Effector CD8-positive, alpha-beta T cell (primary cell): ENCODE results near the gene TMEM151A.
"Not testable (repeated sequence)": the region's sequence is repeated elsewhere in the genome, so short reads cannot be mapped to it uniquely, and the experiment has no call there.

Experiments used
- DNase-seq: peaks from one replicate; lab custom pipeline; 2025; lab: John Stamatoyannopoulos, UW
- total RNA-seq, 4 experiments: gene quantifications; one replicate each; lab custom pipeline; 2026; lab: John Stamatoyannopoulos, UW

TMEM151A gene
- 0.18 to 0.49 (median 0.46) reads per million in 4 experiments for total RNA-seq

DNA sequence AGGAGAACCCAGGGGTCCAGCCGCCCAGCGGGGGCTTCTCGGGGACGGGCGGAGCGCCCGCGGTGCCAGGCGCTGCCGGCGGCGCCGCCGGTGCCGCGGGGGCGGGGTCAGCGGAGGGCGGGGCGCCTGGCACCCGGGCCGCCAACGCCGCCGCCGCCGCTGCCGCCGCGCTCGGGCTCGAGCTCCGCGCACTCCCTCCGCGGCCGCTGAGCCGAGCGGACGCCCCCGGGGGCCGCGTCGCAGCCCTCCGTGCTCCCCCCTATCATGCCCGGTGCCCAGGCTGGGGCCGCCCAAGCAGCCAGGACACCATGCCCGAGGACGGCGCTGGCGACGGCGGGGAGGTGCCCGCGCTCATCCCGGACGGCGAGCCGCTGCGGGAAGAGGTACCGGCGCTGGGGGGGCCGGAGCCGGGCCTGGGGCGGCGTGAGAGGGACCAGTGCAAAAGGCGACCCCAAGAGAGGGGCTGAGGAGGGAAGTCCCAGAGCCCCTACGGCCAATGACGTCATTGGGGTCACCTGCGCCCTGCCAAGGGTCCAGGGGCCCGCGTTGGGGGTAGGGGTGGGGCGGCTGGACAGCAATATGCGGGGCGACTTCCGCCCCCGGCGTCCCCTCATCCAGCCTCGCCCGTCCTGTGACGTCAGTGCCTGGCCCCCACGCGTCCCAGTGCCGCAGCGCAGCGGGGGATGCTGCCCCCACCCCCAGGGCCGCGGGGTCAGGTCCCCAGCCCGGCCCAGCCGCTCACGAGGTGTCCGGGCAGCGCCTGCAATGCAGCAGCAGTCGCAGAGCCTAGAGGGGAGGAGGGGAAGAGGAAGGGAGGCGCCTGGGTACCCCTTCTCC, at the start of gene TMEM151A:
TSS of gene TMEM151A (plus strand) at position 189 of the 837 bp plus-strand sequence. CDS start at position 309, 120 bp downstream.
- DNase-seq = no peak

DNA sequence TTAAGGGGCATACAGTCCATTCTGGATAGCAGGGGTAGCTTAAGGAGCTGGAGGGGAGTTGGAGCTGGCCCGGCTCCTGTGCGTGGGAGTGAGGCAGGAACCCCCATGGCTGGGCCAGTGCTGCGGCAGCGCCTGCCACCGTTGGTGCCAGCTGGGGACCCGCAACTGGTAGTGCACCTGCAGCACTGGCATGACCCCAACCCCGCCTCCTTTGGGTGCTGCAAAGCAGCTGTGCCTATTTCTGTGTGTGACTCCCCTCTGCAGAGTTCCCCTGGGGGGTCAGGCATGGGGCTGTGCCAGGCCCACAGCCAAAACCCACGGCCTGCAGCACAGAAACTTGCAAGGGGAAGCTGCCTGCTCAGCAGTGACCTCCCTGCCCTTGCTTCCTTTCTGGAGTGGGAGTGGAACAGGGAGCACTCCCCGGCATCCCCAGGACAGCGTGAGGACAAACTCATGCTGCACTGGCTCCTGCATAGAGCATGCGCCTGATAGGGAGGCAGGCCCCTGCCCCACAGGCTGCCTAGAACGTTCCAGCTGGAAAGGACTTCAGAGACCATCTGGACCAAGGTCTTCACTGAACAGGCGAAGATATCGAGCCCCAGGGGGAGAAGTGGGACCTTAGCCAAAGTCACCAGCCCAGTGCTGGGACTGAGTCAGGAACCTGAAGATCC, 49.5 kb upstream of the TMEM151A start:
- no peak for DNase-seq

DNA sequence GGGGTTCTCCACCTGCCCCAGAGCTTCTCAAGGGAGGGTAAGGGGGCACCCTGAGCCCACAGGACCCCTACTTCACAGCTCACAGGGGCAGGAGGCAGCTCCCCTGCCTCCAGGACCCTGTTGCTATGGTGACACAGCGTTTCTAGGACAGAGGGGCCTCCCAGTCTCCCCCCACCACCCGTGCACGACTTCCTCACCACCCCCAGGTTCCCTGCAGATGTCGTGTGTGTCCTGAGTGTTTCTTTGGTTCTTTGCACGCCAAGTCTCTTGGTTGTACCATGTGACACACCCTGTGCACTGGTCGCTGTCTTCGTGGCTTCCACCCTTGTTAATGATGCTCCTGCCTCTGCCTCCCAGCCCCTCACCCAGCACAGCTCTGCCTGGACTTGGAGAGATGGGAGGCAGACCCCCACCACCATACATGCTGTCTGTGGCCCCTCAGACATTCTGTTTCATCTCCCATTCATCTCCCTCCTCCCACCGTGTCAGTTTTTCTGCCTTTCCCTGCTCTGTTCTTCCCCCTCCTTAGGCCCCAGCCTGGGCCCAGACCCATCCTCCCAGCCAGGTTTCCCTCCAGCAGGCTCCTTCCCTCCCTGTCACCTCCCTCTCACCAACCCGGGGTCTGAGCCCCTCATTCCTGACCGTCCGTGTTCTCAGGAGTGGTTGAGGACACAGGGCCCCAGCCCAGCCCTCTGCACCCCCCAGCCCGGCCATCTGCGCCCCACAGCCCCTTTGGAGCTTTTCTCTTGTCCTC, 47.7 kb upstream of the TMEM151A start:
- DNase-seq = no peak

DNA sequence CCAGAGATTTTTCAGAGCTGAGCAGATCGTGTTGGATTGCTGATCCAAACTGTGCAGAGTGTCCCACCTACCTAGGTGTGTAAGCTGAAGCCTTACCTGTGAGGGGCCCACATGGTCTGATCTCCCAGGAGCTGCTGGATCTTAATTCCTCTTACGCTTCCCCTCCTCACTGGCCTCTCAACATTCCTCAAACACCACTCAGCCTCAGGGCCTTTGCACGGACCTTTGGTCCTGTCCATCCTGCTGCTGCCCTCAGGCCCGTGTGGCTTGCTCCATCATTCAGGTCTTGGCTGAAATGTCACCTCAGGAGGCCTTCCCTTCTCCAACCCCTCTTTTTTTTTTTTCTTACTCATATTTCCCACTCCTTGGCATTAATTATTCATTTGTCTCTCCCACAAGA, 44.4 kb upstream of the TMEM151A start:
- DNase-seq = no peak

DNA sequence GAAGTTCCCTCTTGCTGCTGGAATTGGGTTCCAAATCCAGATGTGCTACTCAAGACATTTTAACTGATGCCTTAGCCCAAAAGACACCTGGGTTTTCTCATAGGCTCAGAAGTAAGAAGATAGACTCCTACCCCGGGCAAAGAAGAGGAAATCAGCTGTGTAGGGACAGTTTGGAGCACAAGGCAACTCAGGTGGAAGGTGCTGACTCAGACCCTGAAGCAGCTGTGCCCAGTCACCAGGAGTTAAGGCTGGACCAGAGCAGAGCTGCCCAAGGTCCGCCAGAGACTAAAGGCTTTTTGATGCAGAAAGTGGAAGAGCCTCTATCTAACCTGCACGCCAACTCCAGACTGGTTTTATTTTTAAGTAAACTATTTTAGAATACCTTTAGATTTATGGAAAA, 43.9 kb upstream of the TMEM151A start:
- DNase-seq = no peak

DNA sequence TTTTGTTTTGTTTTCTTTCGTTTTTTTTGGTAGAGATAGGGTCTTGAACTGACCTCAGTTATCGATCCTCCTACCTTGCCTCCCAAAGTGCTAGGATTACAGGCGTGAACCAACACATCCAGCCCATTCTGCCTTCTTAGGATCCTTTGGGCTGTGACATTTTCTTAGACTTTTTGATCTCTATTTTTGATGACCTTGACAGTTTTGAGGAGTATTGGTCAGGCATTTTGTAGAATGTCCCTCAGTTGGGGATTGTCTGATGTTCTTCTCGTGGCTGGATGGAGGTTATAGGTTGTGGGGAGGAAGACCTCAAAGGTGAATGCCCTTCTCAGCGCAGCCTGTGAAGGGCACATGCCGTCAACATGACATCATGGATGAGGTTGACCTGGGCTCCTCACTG, 42.8 kb upstream of the TMEM151A start:
- DNase-seq = no peak

DNA sequence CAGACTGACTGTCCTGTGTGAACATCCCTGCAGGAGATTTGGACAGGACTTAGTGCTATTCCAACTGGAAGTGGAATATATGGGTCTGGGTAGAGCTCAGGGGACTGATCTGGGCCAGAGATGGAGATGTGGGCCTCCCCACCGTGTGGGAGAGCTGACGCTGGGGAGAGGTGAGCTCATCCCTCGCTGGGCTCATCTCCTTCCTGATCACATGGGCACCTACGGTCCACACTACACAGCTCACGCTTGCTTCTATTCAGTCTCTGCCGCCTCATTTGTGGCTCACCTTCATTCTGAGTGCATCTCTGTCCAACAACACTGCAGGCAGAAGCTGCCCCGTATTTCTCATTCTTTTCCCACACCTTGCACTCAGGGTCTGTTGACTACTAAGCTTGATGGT, 39.9 kb upstream of the TMEM151A start:
- no peak for DNase-seq

DNA sequence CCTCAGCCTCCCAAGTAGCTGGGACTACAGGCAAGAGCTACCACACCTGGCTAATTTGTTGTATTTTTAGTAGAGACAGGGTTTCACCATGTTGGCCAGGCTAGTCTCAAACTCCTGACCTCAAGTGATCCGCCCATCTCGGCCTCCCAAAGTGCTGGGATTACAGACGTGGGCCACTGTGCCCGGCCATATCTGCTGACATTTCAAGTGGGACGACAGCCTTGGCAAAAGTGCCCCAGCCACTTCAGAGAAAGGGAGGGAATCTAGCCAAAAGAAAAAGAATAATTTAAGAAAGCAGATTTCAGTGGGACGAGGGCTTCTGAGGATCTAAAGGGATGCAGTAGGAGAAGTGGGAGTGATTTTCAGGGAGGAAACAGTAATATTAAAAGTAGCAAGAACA, 38.6 kb upstream of the TMEM151A start:
- DNase-seq = not testable (repeated sequence)

DNA sequence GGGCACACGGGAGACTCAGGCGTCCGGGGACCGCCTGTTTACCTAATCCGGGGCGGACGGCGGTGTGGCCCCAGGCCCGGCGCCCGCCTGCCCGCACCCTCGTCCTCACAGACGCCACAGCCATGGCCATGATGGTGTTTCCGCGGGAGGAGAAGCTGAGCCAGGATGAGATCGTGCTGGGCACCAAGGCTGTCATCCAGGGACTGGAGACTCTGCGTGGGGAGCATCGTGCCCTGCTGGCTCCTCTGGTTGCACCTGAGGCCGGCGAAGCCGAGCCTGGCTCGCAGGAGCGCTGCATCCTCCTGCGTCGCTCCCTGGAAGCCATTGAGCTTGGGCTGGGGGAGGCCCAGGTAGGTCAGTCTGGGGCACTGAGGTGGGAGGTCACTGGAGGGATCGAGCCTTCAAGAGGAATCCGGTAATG, 33.2 kb upstream of the TMEM151A start:
- DNase-seq = no peak

DNA sequence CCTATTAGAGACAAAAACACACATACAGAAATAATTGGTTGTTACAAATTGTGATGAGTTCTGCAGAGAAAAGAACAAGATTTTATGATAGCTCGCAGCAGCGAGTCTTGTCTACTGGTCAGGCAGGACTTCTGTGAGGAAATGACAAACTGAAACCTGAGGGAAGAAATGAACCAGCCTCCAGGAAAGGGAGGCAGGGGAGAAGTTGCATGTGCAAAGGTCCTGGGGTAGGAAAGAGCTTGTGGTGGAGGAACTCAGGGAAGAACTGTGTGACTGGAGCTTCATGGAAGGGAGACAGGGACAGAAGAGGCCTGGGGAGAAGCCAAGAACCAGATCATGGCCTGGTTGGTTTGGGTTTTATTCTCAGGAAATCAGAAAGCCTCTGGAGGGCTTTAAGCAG, 32.5 kb upstream of the TMEM151A start:
- DNase-seq = no peak

DNA sequence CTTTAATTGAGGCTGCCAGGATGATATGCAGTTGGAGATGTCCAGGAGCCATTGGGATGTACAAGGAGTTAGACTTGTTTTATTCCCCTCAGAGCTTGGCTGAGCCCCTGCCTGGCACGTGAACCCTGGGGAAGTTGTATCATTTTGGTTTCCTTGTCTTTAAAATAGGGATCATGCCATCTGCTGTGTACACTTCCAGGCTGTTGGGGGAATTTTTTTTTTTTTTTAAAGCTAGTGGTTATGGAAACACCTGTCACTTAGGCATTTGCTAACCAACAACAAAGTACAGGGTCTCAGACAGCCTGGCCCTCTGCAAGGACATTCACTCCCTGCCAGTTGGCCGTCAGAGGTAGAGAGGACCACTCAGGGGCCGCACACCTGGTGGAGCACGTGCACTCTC, 31.7 kb upstream of the TMEM151A start:
- no peak for DNase-seq

DNA sequence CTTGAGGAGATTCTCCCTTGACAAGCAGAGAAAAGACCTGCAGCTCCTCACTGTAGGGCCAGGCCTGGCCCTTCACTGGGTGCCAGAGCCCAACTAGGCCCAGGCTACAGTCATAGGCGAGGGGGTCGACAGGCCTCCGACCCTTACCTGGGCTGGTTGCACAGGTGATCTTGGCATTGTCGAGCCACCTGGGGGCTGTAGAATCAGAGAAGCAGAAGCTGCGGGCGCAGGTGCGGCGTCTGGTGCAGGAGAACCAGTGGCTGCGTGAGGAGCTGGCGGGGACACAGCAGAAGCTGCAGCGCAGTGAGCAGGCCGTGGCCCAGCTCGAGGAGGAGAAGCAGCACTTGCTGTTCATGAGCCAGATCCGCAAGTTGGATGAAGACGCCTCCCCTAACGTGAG, 30.1 kb upstream of the TMEM151A start:
- DNase-seq = no peak

DNA sequence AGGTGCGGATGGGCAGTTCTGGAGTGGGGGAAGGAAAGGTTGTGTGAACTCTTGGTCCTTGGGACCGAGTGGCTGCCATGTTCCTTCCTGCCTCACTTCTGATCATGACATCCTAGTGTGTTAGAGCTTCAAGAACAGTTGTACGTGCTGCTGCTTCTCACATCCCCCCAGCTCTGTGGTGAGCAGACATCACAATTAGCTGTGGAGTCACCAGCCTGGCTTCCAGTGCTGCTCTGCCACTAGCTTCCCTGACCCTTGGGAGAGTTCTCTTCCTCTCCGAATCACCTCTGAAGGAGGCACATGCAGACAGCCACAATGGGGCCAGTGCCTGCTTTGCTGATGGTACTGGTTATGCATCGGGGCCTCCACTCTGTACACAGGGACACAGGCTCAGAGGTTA, 29.5 kb upstream of the TMEM151A start:
- no peak for DNase-seq

DNA sequence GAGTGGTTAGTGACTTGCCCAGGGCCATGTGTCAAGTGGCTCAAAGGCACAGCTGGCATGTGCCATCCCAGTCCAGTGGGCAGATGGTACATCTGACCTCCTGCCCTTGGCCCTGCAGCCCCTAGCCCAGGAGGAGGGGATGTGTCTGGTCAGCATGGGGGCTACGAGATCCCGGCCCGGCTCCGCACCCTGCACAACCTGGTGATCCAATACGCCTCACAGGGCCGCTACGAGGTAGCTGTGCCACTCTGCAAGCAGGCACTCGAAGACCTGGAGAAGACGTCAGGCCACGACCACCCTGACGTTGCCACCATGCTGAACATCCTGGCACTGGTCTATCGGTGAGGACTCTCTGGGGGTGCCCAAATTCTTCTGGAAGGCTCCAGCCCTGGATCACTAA, 29.0 kb upstream of the TMEM151A start:
- DNase-seq = no peak

DNA sequence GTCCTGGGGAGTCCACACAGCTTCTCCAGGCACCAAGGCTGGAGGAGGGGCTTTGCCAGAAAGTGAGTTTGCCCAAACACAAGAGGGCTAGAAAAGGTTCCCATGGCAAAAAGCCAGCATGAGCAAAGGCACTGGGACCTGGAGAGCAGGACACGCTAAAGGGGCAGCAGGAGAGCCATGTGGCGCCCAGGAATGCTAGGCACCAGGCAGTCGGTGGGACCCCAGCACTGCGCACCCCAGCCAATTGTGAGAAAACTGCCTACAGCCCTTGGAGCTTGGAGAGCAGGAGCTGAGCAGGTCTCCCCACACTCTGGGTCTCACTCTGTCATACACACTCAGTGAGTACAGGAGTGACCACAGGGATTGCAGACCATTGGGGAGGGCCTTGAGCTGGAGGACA, 28.5 kb upstream of the TMEM151A start:
- DNase-seq = no peak

DNA sequence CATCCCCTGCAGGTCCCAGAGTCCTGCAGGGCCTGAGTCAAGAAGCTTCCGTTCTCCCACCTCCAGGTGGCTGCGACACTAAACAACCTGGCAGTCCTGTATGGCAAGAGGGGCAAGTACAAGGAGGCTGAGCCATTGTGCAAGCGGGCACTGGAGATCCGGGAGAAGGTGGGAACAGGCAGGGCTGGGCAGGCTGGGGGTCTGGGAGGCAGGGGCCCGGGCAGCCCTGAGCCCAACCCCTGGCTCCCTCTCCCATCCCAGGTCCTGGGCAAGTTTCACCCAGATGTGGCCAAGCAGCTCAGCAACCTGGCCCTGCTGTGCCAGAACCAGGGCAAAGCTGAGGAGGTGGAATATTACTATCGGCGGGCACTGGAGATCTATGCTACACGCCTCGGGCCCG, 27.9 kb upstream of the TMEM151A start:
- no peak for DNase-seq

DNA sequence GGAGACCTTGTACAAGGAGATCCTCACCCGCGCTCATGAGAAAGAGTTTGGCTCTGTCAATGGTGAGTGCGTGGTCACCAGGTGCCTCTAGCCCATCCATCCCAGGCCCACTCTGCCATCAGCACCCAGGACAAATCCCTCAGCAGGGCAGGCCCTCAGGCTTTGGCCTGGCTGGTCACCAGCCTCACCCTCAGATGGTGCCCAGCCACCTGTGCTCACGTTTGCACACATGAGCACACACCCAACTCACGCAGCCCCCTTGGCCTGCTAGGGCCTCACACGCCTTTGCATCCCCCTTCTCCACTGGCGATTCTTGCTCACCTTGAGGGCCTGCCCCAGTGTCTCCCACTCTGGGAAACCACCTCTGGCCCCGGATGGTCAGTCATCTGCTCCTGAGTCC, 27.3 kb upstream of the TMEM151A start:
- DNase-seq = no peak

DNA sequence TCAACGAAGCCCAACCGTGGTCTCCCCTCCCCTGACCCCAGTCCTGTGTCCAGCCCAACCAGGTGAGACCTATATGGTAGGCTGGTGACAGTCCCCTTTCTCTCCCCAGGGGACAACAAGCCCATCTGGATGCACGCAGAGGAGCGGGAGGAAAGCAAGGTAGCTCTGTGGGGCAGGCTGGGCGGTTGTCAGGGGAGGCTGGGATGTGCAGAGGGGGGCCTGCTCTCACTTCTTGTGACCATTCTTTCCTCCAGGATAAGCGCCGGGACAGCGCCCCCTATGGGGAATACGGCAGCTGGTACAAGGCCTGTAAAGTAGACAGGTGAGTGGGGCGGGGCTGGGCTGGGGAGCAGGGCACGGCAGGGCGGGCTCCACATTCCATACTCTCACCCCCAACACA, 26.8 kb upstream of the TMEM151A start:
- peak; percentile 31 for DNase-seq

DNA sequence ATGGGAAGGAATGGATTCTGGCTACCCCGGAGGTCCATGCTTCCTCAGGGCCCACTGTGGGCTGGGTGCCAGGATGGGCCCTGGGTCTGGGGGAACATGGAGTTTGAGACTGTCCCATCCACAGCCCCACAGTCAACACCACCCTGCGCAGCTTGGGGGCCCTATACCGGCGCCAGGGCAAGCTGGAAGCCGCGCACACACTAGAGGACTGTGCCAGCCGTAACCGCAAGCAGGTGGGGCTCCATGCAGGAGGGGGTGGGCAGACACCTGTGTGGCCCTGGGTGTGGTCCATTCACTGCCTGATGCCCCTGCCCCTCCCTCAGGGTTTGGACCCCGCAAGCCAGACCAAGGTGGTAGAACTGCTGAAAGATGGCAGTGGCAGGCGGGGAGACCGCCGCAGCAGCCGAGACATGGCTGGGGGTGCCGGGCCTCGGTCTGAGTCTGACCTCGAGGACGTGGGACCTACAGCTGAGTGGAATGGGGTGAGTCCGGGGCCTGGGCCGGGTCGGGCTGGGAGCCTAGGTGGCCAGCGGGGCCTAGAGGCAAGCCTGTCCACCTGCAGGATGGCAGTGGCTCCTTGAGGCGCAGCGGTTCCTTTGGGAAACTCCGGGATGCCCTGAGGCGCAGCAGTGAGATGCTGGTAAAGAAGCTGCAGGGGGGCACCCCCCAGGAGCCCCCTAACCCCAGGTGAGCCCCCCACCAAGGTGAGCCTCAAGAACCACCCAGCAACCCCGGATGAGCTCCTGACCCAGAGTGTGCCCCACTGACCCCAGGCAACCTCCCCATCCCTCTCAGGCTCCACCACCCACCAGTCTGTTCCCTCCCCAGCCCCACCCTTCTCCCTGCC, 25.9 kb upstream of the TMEM151A start:
- DNase-seq = no peak

DNA sequence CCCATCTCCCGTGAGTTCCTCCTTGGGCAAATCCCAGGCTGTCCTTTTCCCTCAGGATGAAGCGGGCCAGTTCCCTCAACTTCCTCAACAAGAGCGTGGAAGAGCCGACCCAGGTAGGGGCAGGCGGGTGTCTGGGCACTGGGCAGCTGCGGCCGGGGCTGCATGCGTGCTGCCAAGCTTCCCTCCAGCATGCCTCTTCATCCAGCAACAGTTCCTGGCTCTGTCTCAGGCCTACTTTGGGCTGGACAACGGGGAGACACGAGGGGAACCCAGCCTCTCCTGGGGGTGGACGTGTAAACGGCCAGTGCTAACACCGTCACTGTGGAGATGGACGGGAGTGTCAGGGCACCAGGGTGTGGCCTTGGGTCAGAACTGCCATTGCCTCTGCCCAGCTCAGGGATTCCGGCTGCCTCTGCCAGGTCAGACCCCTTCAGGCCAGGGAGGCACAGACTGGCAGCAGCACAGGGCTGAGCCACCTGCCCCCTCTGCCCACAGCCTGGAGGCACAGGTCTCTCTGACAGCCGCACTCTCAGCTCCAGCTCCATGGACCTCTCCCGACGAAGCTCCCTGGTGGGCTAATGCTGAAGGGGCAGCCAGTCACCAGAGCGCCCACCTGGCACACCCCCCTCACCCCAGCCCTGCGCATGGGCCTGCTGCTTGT, 25.2 kb upstream of the TMEM151A start:
- no peak for DNase-seq

DNA sequence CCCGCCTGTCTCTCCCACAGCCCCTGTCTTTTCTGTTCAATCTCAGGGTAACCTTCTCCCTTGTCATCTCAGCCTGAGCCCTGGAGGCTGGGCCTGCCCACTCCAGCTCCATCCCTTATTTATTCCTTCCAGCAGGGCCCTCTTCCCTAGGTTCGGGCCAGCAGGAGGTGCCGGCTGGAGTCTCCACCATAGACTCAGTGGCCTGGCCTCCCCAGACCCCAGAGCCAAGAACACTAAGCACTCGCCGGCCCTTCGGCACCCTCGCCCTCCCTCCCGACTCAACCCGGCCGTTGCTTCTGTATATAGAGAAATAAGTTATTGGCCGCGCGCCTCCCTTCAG, 24.7 kb upstream of the TMEM151A start:
- no peak for DNase-seq
